GM23248 (cell line): Measurements from ENCODE around the gene METTL23. TPM values are rescaled to one million over a fixed set of nuclear protein-coding genes. Genes with fewer than 3 reads are reported as not detected.

Experiments used
- DNase-seq: peaks from one replicate; pipeline ENCODE4 v3.0.0-alpha.2; 2015
- H2AFZ ChIP-seq: fragments of 200-600 bp; sonication (generic); 2 replicates; pipeline ENCODE4 v1.6.1; 2016; ENCODE audit warnings: antibody characterized with exemption
- H3F3A ChIP-seq: fragments of 200-600 bp; sonication (generic); 2 replicates; pipeline ENCODE4 v1.6.1; 2016; ENCODE audit warnings: mild to moderate bottlenecking, antibody characterized with exemption, mixed run types; ENCODE audit not compliant: insufficient read depth
- H3K27ac ChIP-seq: fragments of 200-600 bp; sonication (generic); 2 replicates; pipeline ENCODE4 v1.5.1; 2016; ENCODE audit warnings: mild to moderate bottlenecking
- H3K27me3 ChIP-seq: fragments of 200-600 bp; sonication (generic); replicated peaks from 2 replicates; pipeline ENCODE4 v1.6.1; 2016; ENCODE audit warnings: mild to moderate bottlenecking; ENCODE audit not compliant: insufficient read depth
- H3K36me3 ChIP-seq: fragments of 200-600 bp; sonication (generic); 2 replicates; pipeline ENCODE4 v1.6.1; 2016; ENCODE audit warnings: low read depth, mild to moderate bottlenecking
- H3K4me1 ChIP-seq: fragments of 200-600 bp; sonication (generic); 2 replicates; pipeline ENCODE4 v1.6.1; 2016; ENCODE audit warnings: mild to moderate bottlenecking; ENCODE audit not compliant: insufficient read depth
- H3K4me2 ChIP-seq: fragments of 200-600 bp; sonication (generic); one replicate; pipeline ENCODE4 v1.6.1; 2016; ENCODE audit warnings: mild to moderate bottlenecking; ENCODE audit not compliant: unreplicated experiment
- H3K4me3 ChIP-seq: fragments of 200-600 bp; sonication (generic); 2 replicates; pipeline ENCODE4 v1.5.1; 2016; ENCODE audit warnings: mild to moderate bottlenecking
- H3K79me2 ChIP-seq: fragments of 200-600 bp; sonication (generic); 2 replicates; pipeline ENCODE4 v1.6.1; 2016; ENCODE audit warnings: mild to moderate bottlenecking; ENCODE audit not compliant: insufficient read depth
- H3K9ac ChIP-seq: fragments of 200-600 bp; sonication (generic); 2 replicates; pipeline ENCODE4 v1.6.1; 2016; ENCODE audit warnings: mild to moderate bottlenecking
- H3K9me2 ChIP-seq: fragments of 200-600 bp; sonication (generic); 2 replicates; pipeline ENCODE4 v1.6.1; 2016; ENCODE audit warnings: mixed run types, mild to moderate bottlenecking, moderate library complexity; ENCODE audit not compliant: insufficient read depth
- H3K9me3 ChIP-seq: fragments of 200-600 bp; sonication (generic); one replicate; pipeline ENCODE4 v1.6.1; 2017; ENCODE audit warnings: low read depth
- H4K20me1 ChIP-seq: fragments of 200-600 bp; sonication (generic); 2 replicates; pipeline ENCODE4 v1.6.0; 2016; ENCODE audit not compliant: insufficient read depth
- EZH2 ChIP-seq: fragments of 200-600 bp; sonication (generic); IDR thresholded peaks from 2 replicates; pipeline ENCODE4 v1.6.1; 2018; ENCODE audit warnings: antibody characterized with exemption, mild to moderate bottlenecking; ENCODE audit not compliant: insufficient read depth, poor library complexity, severe bottlenecking
- EZH2phosphoT487 ChIP-seq: fragments of 200-600 bp; sonication (generic); IDR thresholded peaks from 2 replicates; pipeline ENCODE4 v1.6.1; 2018; ENCODE audit warnings: antibody characterized with exemption, moderate library complexity, mild to moderate bottlenecking, low read depth; ENCODE audit not compliant: insufficient read depth
- WGBS, 2 experiments: methylation state at CpG; one replicate each; pipeline ENCODE4 v1.1.6; 2015 to 2017; ENCODE audit warnings: low lambda C conversion rate in 2 of 2, low coverage in 1 of 2; ENCODE audit errors: missing lambda C conversion rate in 2 of 2; 5-methylcytosine and 5-hydroxymethylcytosine counted together
- in situ Hi-C: fragments of 300-500 bp; cut with MboI; formaldehyde crosslinking; loops from 2 replicates; pipeline ENCODE4 v1.15.0; 2020
- polyA plus RNA-seq: library from polyadenylated mRNA; unstranded; fragments of >200 nt; fragmentation: Nextera tagmentation; extraction: Ambion mirVana; gene quantifications from 2 replicates; pipeline ENCODE4 v1.2.1, GENCODE V29; 2016
- total RNA-seq: library from RNA; depleted of rRNA; stranded (reverse); fragments of >200 nt; shearing (Covaris generic); gene quantifications from 2 replicates; pipeline ENCODE4 v1.2.3, GENCODE V29; 2014

METTL23 gene
- total and polyA plus RNA-seq, 2 experiments from 2014 or later: 35.6 to 54.8 TPM

GRCh38 chr17:76732734-76733617 is 6.3 kb downstream of the METTL23 start:
- no peaks in the 10 kb centered on the region for H3K27me3 ChIP-seq
- H4K20me1 ChIP-seq: peaks cover 17% of the 10 kb centered on the region; the same call in 1 of the 2 replicates
- DNase-seq: peak; percentile 60
- no peak overlapping the region for H2AFZ ChIP-seq
- peak overlapping the region; percentile 98 for H3K4me3 ChIP-seq
- H3K27ac ChIP-seq: peak overlapping the region; percentile 81
- no peaks in the 10 kb centered on the region for H3K9me3 ChIP-seq
- H3K9ac ChIP-seq: peak overlapping the region; percentile 96
- H3K79me2 ChIP-seq: peaks cover 88% of the 10 kb centered on the region
- WGBS, 2 experiments: 46 to 50% methylated on average over 3 of the region's 3 CpGs
- H3K4me1 ChIP-seq: peaks cover 33% of the 10 kb centered on the region
- no peaks in the 10 kb centered on the region for H3K9me2 ChIP-seq
- peaks cover 39% of the 10 kb centered on the region for H3K36me3 ChIP-seq
- peaks cover 60% of the 10 kb centered on the region for H3F3A ChIP-seq
- TF ChIP-seq EZH2phosphoT487: no peak
- TF ChIP-seq EZH2: no peak
- in situ Hi-C loops: no loop called here
- H3K4me2 ChIP-seq: peak overlapping the region; percentile 100

- whole genome bisulfite sequencing, 2 experiments: 18 to 22% methylated on average over 1 of the region's 1 CpG
- no peaks in the 10 kb centered on the region for H3K9me2 ChIP-seq
- H3K9me3 ChIP-seq: no peaks in the 10 kb centered on the region
- peaks cover 39% of the 10 kb centered on the region for H3K36me3 ChIP-seq
- H4K20me1 ChIP-seq: peaks cover 17% of the 10 kb centered on the region; the same call in 1 of the 2 replicates
- peak overlapping the region; percentile 96 for H3K9ac ChIP-seq
- H3K4me2 ChIP-seq: peak overlapping the region; percentile 100
- no peak for DNase-seq
- peak overlapping the region; percentile 81 for H3K27ac ChIP-seq
- in situ Hi-C loops: no loop called here
- H3K27me3 ChIP-seq: no peaks in the 10 kb centered on the region
- peaks cover 33% of the 10 kb centered on the region for H3K4me1 ChIP-seq
- H3K4me3 ChIP-seq: peak overlapping the region; percentile 98
- TF ChIP-seq EZH2phosphoT487 (no peak), EZH2 (no peak)
- H3K79me2 ChIP-seq: peaks cover 87% of the 10 kb centered on the region
- H2AFZ ChIP-seq: no peak overlapping the region
- peaks cover 64% of the 10 kb centered on the region for H3F3A ChIP-seq
These were observed 6.9 kb downstream of the METTL23 start for GRCh38 chr17:76733618-76733957.

GRCh38 chr17:76734080-76734840 is 7.6 kb downstream of the METTL23 start:
- in situ Hi-C loops: no loop called here
- H3K9me3 ChIP-seq: no peaks in the 10 kb centered on the region
- WGBS, 2 experiments: 32 to 37% methylated on average over 8 of the region's 8 CpGs

GRCh38 chr17:76735006-76735405 is 8.4 kb downstream of the METTL23 start:
- Histone ChIP-seq H3K36me3 (peaks cover 39% of the 10 kb centered on the region), H2AFZ (no peak overlapping the region), H3K27me3 (no peaks in the 10 kb centered on the region), H3K4me3 (peak overlapping the region; percentile 98), H3K9ac (peak overlapping the region; percentile 96), H3F3A (peaks cover 58% of the 10 kb centered on the region), H3K4me2 (peak overlapping the region; percentile 100), H3K27ac (peak overlapping the region; percentile 81), H4K20me1 (peaks cover 17% of the 10 kb centered on the region; the same call in 1 of the 2 replicates), H3K4me1 (peaks cover 39% of the 10 kb centered on the region), H3K9me2 (no peaks in the 10 kb centered on the region), H3K9me3 (no peaks in the 10 kb centered on the region), H3K79me2 (peaks cover 87% of the 10 kb centered on the region)
- WGBS, 2 experiments: 28 to 30% methylated on average over 5 of the region's 5 CpGs
- TF ChIP-seq EZH2 (no peak), EZH2phosphoT487 (no peak)
- DNase-seq: peak; percentile 61
- in situ Hi-C loops: no loop called here

More at GRCh38 chr17:76734080-76734840, 7.6 kb downstream of the METTL23 start:
- H3K4me2 ChIP-seq: peak overlapping the region; percentile 100
- no peaks in the 10 kb centered on the region for H3K9me2 ChIP-seq
- H4K20me1 ChIP-seq: peaks cover 17% of the 10 kb centered on the region; the same call in 1 of the 2 replicates
- peaks cover 37% of the 10 kb centered on the region for H3K4me1 ChIP-seq
- peaks cover 65% of the 10 kb centered on the region for H3F3A ChIP-seq
- TF ChIP-seq EZH2phosphoT487 (no peak), EZH2 (no peak)
- peak overlapping the region; percentile 98 for H3K4me3 ChIP-seq
- peaks cover 87% of the 10 kb centered on the region for H3K79me2 ChIP-seq
- H3K27me3 ChIP-seq: no peaks in the 10 kb centered on the region
- peak; percentile 53 for DNase-seq
- H3K9ac ChIP-seq: peak overlapping the region; percentile 96
- no peak overlapping the region for H2AFZ ChIP-seq
- peak overlapping the region; percentile 81 for H3K27ac ChIP-seq
- H3K36me3 ChIP-seq: peaks cover 39% of the 10 kb centered on the region
